Lung (tissue), 12 donors: ENCODE data around the gene DNM2. TPM values are rescaled to one million over a fixed set of nuclear protein-coding genes. Genes with fewer than 3 reads are reported as not detected.

Experiments
- ATAC-seq: fragments of 200-7000 bp; cut with Tn5 transposase; one replicate; pipeline ENCODE4 v1.9.1; 2020; ENCODE audit warnings: moderate number of reproducible peaks; ENCODE audit not compliant: insufficient read depth, low FRiP score
- DNase-seq, 3 donors: peaks; one replicate each; pipeline ENCODE4 v3.0.0-alpha.2; 2013 to 2017
- H3K27ac ChIP-seq, 2 donors: one replicate each; pipeline ENCODE4 v1.5.1; 2013; ENCODE audit warnings: mild to moderate bottlenecking in 2 of 2, moderate library complexity in 2 of 2, control low read depth in 1 of 2, inconsistent platforms in 1 of 2, low read depth in 1 of 2, low read length in 1 of 2
- H3K27me3 ChIP-seq, 3 donors: one replicate each; pipeline ENCODE4 v1.5.1; 2013; ENCODE audit warnings: low read length in 2 of 3; ENCODE audit not compliant: control insufficient read depth in 3 of 3, insufficient read depth in 3 of 3
- H3K36me3 ChIP-seq, 4 donors: one replicate each; pipeline ENCODE4 v1.5.1; 2013; ENCODE audit warnings: low read length in 4 of 4, mild to moderate bottlenecking in 1 of 4, moderate library complexity in 1 of 4; ENCODE audit not compliant: control insufficient read depth in 4 of 4, insufficient read depth in 4 of 4
- H3K4me1 ChIP-seq, 5 donors: one replicate each; pipeline ENCODE4 v1.5.1; 2013; ENCODE audit warnings: low read length in 5 of 5, mild to moderate bottlenecking in 2 of 5, moderate library complexity in 1 of 5; ENCODE audit not compliant: control insufficient read depth in 5 of 5, insufficient read depth in 5 of 5
- H3K4me3 ChIP-seq: one replicate; pipeline ENCODE4 v1.5.1; 2013; ENCODE audit warnings: mild to moderate bottlenecking, control low read depth, moderate library complexity
- H3K9ac ChIP-seq, 2 donors: one replicate each; pipeline ENCODE4 v1.5.1; 2013; ENCODE audit warnings: low read length in 2 of 2, control low read depth in 1 of 2; ENCODE audit not compliant: insufficient read depth in 1 of 2
- H3K9me3 ChIP-seq, 4 donors: one replicate each; pipeline ENCODE4 v1.5.1; 2013; ENCODE audit warnings: low read length in 3 of 4, mild to moderate bottlenecking in 1 of 4, moderate library complexity in 1 of 4; ENCODE audit not compliant: control insufficient read depth in 4 of 4, insufficient read depth in 3 of 4
- WGBS, 2 donors: extraction: QIAGEN DNeasy Blood & Tissue Kit; methylation state at CpG; one replicate each; pipeline ENCODE4 v1.1.7; 2013; 5-methylcytosine and 5-hydroxymethylcytosine counted together
- polyA plus RNA-seq, 2 donors: library from polyadenylated mRNA; stranded (reverse); fragments of 200-250 nt; gene quantifications; one replicate each; pipeline ENCODE4 v1.2.1, GENCODE V29; 2013
- total RNA-seq, 2 donors: library from RNA; depleted of rRNA in 1 of 2; stranded (reverse); fragments of >200 nt in 1 of 2; gene quantifications; one replicate each; pipeline ENCODE4 v1.2.1, GENCODE V29; 2014 to 2021
- TF ChIP-seq, protein P1 (sequence below): IDR thresholded peaks from 2 replicates; pipeline ENCODE4 v1.5.1; 2012; ENCODE audit warnings: mild to moderate bottlenecking; ENCODE audit errors: control extremely low read depth, extremely low read depth
- donor health status: control.
- donor health status: control.
- donor health status: Bipolar disorder and iron deficiency.
- donor health status: healthy.
- donor health status: DM: yes; HTN: yes; CAD: no.

The DNM2 gene
- total and polyA plus RNA-seq, 4 donors, result 172 to 277 (median 204) TPM

GRCh38 chr19:10723591-10723990 is 5.7 kb downstream of the DNM2 start:
- peaks cover 0 to 35% (median 9%) of the 10 kb centered on the region in 5 donors for H3K4me1 ChIP-seq
- TF ChIP-seq, protein P1, sequence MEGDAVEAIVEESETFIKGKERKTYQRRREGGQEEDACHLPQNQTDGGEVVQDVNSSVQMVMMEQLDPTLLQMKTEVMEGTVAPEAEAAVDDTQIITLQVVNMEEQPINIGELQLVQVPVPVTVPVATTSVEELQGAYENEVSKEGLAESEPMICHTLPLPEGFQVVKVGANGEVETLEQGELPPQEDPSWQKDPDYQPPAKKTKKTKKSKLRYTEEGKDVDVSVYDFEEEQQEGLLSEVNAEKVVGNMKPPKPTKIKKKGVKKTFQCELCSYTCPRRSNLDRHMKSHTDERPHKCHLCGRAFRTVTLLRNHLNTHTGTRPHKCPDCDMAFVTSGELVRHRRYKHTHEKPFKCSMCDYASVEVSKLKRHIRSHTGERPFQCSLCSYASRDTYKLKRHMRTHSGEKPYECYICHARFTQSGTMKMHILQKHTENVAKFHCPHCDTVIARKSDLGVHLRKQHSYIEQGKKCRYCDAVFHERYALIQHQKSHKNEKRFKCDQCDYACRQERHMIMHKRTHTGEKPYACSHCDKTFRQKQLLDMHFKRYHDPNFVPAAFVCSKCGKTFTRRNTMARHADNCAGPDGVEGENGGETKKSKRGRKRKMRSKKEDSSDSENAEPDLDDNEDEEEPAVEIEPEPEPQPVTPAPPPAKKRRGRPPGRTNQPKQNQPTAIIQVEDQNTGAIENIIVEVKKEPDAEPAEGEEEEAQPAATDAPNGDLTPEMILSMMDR, result no peak

GRCh38 chr19:10724573-10725071 is 6.7 kb downstream of the DNM2 start:
- DNase-seq (no peak), ATAC-seq (no peak)
- 82 to 87% methylated on average over 12 of the region's 12 CpGs for WGBS, 2 donors
- Histone ChIP-seq H3K27me3 (no peaks in the 10 kb centered on the region), H3K9ac (no peak overlapping the region), H3K4me3 (no peak overlapping the region), H3K36me3 (peaks cover 0 to 7% (median 2%) of the 10 kb centered on the region in 4 donors), H3K4me1 (peaks cover 0 to 37% (median 3%) of the 10 kb centered on the region in 5 donors), H3K27ac (peak overlapping the region in 1 of 2 donors; percentile 15), H3K9me3 (no peaks in the 10 kb centered on the region)
- TF ChIP-seq, protein P1, result no peak

More at GRCh38 chr19:10723591-10723990, 5.7 kb downstream of the DNM2 start:
- Histone ChIP-seq H3K27me3 (no peaks in the 10 kb centered on the region), H3K4me3 (no peak overlapping the region), H3K9me3 (no peaks in the 10 kb centered on the region), H3K36me3 (peaks cover 0 to 7% (median 2%) of the 10 kb centered on the region in 4 donors), H3K9ac (no peak overlapping the region), H3K27ac (no peak overlapping the region)
- 71 to 79% methylated on average over 3 of the region's 3 CpGs for WGBS, 2 donors
- no peak for DNase-seq
- no peak for ATAC-seq

DNA sequence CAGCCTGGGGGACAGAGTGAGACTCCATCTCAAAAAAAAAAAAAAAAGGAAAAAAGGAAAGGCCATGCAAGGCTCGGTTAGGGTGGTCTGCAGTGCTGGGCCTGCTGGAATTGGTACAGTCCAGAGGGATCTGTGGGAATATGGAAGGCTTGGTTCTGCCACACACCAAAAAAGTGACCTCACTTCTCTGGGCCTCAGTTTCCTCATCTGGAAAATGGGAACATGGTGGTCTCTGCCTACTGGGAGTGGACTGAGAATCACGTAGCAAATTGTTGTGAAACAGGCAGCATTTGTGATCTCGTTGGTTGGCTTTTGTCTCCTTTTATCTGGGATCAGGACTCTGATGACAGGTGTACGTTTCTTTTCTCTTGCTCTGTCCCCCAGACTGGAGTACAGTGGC is 7.5 kb downstream of the DNM2 start:
- WGBS, 2 donors, result 80% methylated on average over 4 of the region's 4 CpGs
- TF ChIP-seq, protein P1, result no peak
- Histone ChIP-seq H3K27me3 (no peaks in the 10 kb centered on the region), H3K4me3 (no peak overlapping the region), H3K27ac (peak overlapping the region in 1 of 2 donors; percentile 24), H3K9me3 (no peaks in the 10 kb centered on the region), H3K36me3 (peaks cover 0 to 11% (median 2%) of the 10 kb centered on the region in 4 donors), H3K4me1 (peaks cover 0 to 38% (median 0%) of the 10 kb centered on the region in 5 donors), H3K9ac (no peak overlapping the region)
- DNase-seq, result no peak
- ATAC-seq, result no peak

GRCh38 chr19:10726268-10726667 is 8.4 kb downstream of the DNM2 start:
- Histone ChIP-seq H3K4me1 (peaks cover 0 to 38% (median 0%) of the 10 kb centered on the region in 5 donors), H3K9ac (no peak overlapping the region), H3K4me3 (no peak overlapping the region), H3K36me3 (peaks cover 0 to 10% (median 0%) of the 10 kb centered on the region in 4 donors), H3K9me3 (no peaks in the 10 kb centered on the region), H3K27me3 (no peaks in the 10 kb centered on the region), H3K27ac (peak overlapping the region in 1 of 2 donors; percentile 14)
- no peak for DNase-seq
- no peak for ATAC-seq
- TF ChIP-seq, protein P1, result no peak
- 83 to 91% methylated on average over 10 of the region's 10 CpGs for WGBS, 2 donors
